SK-N-SH (cell line): Measurements from ENCODE around the gene MRPL23. TPM values are rescaled to one million over a fixed set of nuclear protein-coding genes. Genes with fewer than 3 reads are reported as not detected.

Experiments
- CTCF ChIA-PET: fragments of 300-600, 350-600 bp; formaldehyde crosslinking; extraction: SDS; loops from one replicate; lab custom pipeline; 2021; lab: Yijun Ruan, JAX
- POLR2A ChIA-PET: fragments of 350-600 bp; sonication (Branson Sonifier 250); formaldehyde crosslinking; extraction: SDS; loops from one replicate; lab custom pipeline; 2020; ENCODE audit warnings: antibody characterized with exemption, inconsistent platforms; lab: Yijun Ruan, JAX
- DNase-seq: peaks from one replicate; pipeline ENCODE4 v3.0.0; 2012
- H2AFZ ChIP-seq: fragments of 200-600 bp; sonication (generic); 2 replicates; pipeline ENCODE4 v1.8.1; 2016; ENCODE audit warnings: antibody characterized with exemption, mild to moderate bottlenecking, low read depth
- H3F3A ChIP-seq: fragments of 200-600 bp; sonication (generic); replicated peaks from 2 replicates; pipeline ENCODE3; 2016; ENCODE audit warnings: antibody characterized with exemption, mild to moderate bottlenecking; ENCODE audit not compliant: insufficient read depth
- H3K27ac ChIP-seq, 2 experiments: fragments of 200-500 bp in 1 of 2; fragments of 200-600 bp in 1 of 2; sonication (Bioruptor generic) in 1 of 2; sonication (generic), shearing (Covaris generic) in 1 of 2; 2 replicates each; pipeline versions ENCODE4 v1.5.1 to v1.6.1; 2014 to 2016; ENCODE audit warnings: low read depth in 2 of 2, inconsistent platforms in 1 of 2, low read length in 1 of 2, mild to moderate bottlenecking in 1 of 2, mixed read lengths in 1 of 2
- H3K27me3 ChIP-seq: fragments of 200-600 bp; sonication (generic), shearing (Covaris generic); 2 replicates; pipeline ENCODE4 v1.6.1; 2016; ENCODE audit warnings: mixed run types; ENCODE audit not compliant: insufficient read depth
- H3K36me3 ChIP-seq, 2 experiments: fragments of 200-500 bp in 1 of 2; fragments of 200-600 bp in 1 of 2; sonication (Bioruptor generic) in 1 of 2; sonication (generic) in 1 of 2; replicated peaks in 1 of 2; 2 replicates each; pipeline versions ENCODE3 to v1.5.1; 2014 to 2016; ENCODE audit warnings: low read length in 1 of 2, mild to moderate bottlenecking in 1 of 2; ENCODE audit not compliant: insufficient read depth in 2 of 2, control insufficient read depth in 1 of 2
- H3K4me1 ChIP-seq, 2 experiments: fragments of 200-500 bp in 1 of 2; fragments of 200-600 bp in 1 of 2; sonication (Bioruptor generic) in 1 of 2; sonication (generic), shearing (Covaris generic) in 1 of 2; 2 replicates each; pipeline versions ENCODE4 v1.5.1 to v1.6.1; 2014 to 2016; ENCODE audit warnings: low read depth in 1 of 2, low read length in 1 of 2, mixed run types in 1 of 2; ENCODE audit not compliant: insufficient read depth in 2 of 2, control insufficient read depth in 1 of 2
- H3K4me2 ChIP-seq: fragments of 200-600 bp; sonication (generic), shearing (Covaris generic); 2 replicates; pipeline ENCODE4 v1.6.1; 2017; ENCODE audit warnings: mixed run types
- H3K4me3 ChIP-seq, 2 experiments: fragments of 200-500 bp in 1 of 2; fragments of 200-600 bp in 1 of 2; sonication (Bioruptor generic) in 1 of 2; sonication (generic), shearing (Covaris generic) in 1 of 2; 2 replicates each; pipeline versions ENCODE4 v1.5.1 to v1.8.1; 2014 to 2016; ENCODE audit warnings: low read depth in 2 of 2, inconsistent platforms in 1 of 2, low read length in 1 of 2, mild to moderate bottlenecking in 1 of 2, mixed read lengths in 1 of 2, moderate library complexity in 1 of 2
- H3K79me2 ChIP-seq: fragments of 200-600 bp; sonication (generic); 2 replicates; pipeline ENCODE4 v1.8.1; 2017; ENCODE audit warnings: mild to moderate bottlenecking; ENCODE audit not compliant: insufficient read depth
- H3K9ac ChIP-seq: fragments of 200-600 bp; sonication (generic); 2 replicates; pipeline ENCODE4 v1.6.1; 2017; ENCODE audit warnings: mixed run types
- H3K9me2 ChIP-seq: fragments of 200-600 bp; sonication (generic); 2 replicates; pipeline ENCODE4 v1.6.1; 2017; ENCODE audit warnings: mixed run types
- H3K9me3 ChIP-seq: fragments of 200-600 bp; sonication (generic); 2 replicates; pipeline ENCODE4 v1.6.1; 2017; ENCODE audit warnings: mixed run types, mild to moderate bottlenecking, moderate library complexity
- H4K20me1 ChIP-seq: fragments of 200-600 bp; sonication (generic); 2 replicates; pipeline ENCODE4 v1.6.1; 2017; ENCODE audit warnings: mild to moderate bottlenecking, mixed run types; ENCODE audit not compliant: insufficient read depth
- CHD2 ChIP-seq: fragments of 150-350 bp; IDR thresholded peaks from 2 replicates; pipeline ENCODE4 v1.6.1; 2018; ENCODE audit warnings: low read length; ENCODE audit not compliant: partially characterized antibody
- CTCF ChIP-seq: fragments of 200-600 bp; sonication (generic); IDR thresholded peaks from 2 replicates; pipeline ENCODE4 v1.6.1; 2017; ENCODE audit warnings: antibody characterized with exemption, mild to moderate bottlenecking, moderate library complexity
- EZH2phosphoT487 ChIP-seq: fragments of 200-600 bp; sonication (generic); IDR thresholded peaks from 2 replicates; pipeline ENCODE4 v1.6.1; 2017; ENCODE audit warnings: low read depth, mixed run types, mild to moderate bottlenecking, antibody characterized with exemption, moderate library complexity, borderline replicate concordance
- FOSL2 ChIP-seq: IDR thresholded peaks from 2 replicates; pipeline ENCODE4 v1.4.0; 2012; ENCODE audit warnings: low read depth, mild to moderate bottlenecking, moderate library complexity, borderline replicate concordance
- GATA2 ChIP-seq: sonication (generic); formaldehyde crosslinking; IDR thresholded peaks from 2 replicates; pipeline ENCODE4 v1.5.0; 2020; ENCODE audit warnings: mild to moderate bottlenecking, missing genetic modification reagents
- MAX ChIP-seq: IDR thresholded peaks from 2 replicates; pipeline ENCODE4 v1.4.0; 2012; ENCODE audit warnings: low read depth
- NFIC ChIP-seq: IDR thresholded peaks from 2 replicates; pipeline ENCODE4 v1.4.0; 2012; ENCODE audit warnings: borderline replicate concordance
- POLR2AphosphoS5 ChIP-seq: IDR thresholded peaks from 2 replicates; pipeline ENCODE4 v1.6.1; 2012; ENCODE audit warnings: low read depth, low read length
- RXRA ChIP-seq: IDR thresholded peaks from 2 replicates; pipeline ENCODE4 v1.4.0; 2012; ENCODE audit warnings: low read depth, mild to moderate bottlenecking, borderline replicate concordance
- SIN3A ChIP-seq: IDR thresholded peaks from 2 replicates; pipeline ENCODE4 v1.6.1; 2012; ENCODE audit warnings: low read depth, mild to moderate bottlenecking, low read length, moderate library complexity, borderline replicate concordance
- SMC3 ChIP-seq: IDR thresholded peaks from 2 replicates; pipeline ENCODE4 v1.6.1; 2012; ENCODE audit warnings: low read depth, low read length, improper control_type of control experiment
- TCF12 ChIP-seq: IDR thresholded peaks from 2 replicates; pipeline ENCODE4 v1.4.0; 2012
- TEAD4 ChIP-seq: IDR thresholded peaks from 2 replicates; pipeline ENCODE4 v1.4.0; 2012; ENCODE audit warnings: mild to moderate bottlenecking, borderline replicate concordance; ENCODE audit not compliant: insufficient read depth
- USF1 ChIP-seq: IDR thresholded peaks from 2 replicates; pipeline ENCODE4 v1.4.0; 2012; ENCODE audit warnings: low read depth, borderline replicate concordance
- YY1 ChIP-seq: IDR thresholded peaks from 2 replicates; pipeline ENCODE4 v1.4.0; 2012; ENCODE audit warnings: low read depth, mild to moderate bottlenecking
- ZBTB33 ChIP-seq: IDR thresholded peaks from 2 replicates; pipeline ENCODE4 v1.4.0; 2012; ENCODE audit warnings: low read depth, borderline replicate concordance
- WGBS: methylation state at CpG from one replicate; pipeline ENCODE4 v1.1.6; 2017; ENCODE audit warnings: low lambda C conversion rate; 5-methylcytosine and 5-hydroxymethylcytosine counted together
- polyA plus RNA-seq, 3 experiments: library from polyadenylated mRNA; depleted of rRNA; stranded (reverse); fragments of >200 nt; gene quantifications; 2 replicates each; pipeline ENCODE4 v1.2.3, GENCODE V29; 2012

MRPL23 gene
- polyA plus RNA-seq, 1 of the 3 experiments (the other 2 are of a cell fraction): 264 TPM

GRCh38 chr11:2002042-2002776, 55.1 kb downstream of the MRPL23 start:
- H3K9me3 ChIP-seq: no peaks in the 10 kb centered on the region
- DNase-seq: no peak
- H3K79me2 ChIP-seq: no peaks in the 10 kb centered on the region
- TF ChIP-seq SIN3A (no peak), ZBTB33 (no peak), USF1 (no peak)
- H3K27me3 ChIP-seq: no peaks in the 10 kb centered on the region
- no CpG with 5 or more reads among the region's 42 CpGs for WGBS
- no peaks in the 10 kb centered on the region for H3F3A ChIP-seq
- H3K9me2 ChIP-seq: no peaks in the 10 kb centered on the region
- H2AFZ ChIP-seq: no peak overlapping the region
- no peak overlapping the region for H3K9ac ChIP-seq
- POLR2A ChIA-PET: interaction anchor here (1.0 kb wide), 2 partner anchors 120 to 350 kb away, joined by 3 to 5 read pairs; no protein-coding TSS in a partner anchor
- H3K4me1 ChIP-seq: no peaks in the 10 kb centered on the region
- H4K20me1 ChIP-seq: no peaks in the 10 kb centered on the region
- no peaks in the 10 kb centered on the region for H3K36me3 ChIP-seq
- no peak overlapping the region for H3K4me2 ChIP-seq
- no peak overlapping the region for H3K27ac ChIP-seq
- no peak overlapping the region for H3K4me3 ChIP-seq
- CTCF ChIA-PET: interaction anchor here (0.7 to 6.1 kb wide), 37 partner anchors 8 to 407 kb away, joined by 3 to 148 read pairs (median 5); partner anchors contain the start of genes KRTAP5-6, LSP1, SYT8 and TNNI2

GRCh38 chr11:2002807-2003206, 55.7 kb downstream of the MRPL23 start:
- Histone ChIP-seq H4K20me1 (no peaks in the 10 kb centered on the region), H3K27me3 (no peaks in the 10 kb centered on the region), H3K36me3 (no peaks in the 10 kb centered on the region), H3K4me1 (no peaks in the 10 kb centered on the region), H3K27ac (no peak overlapping the region), H3K9me2 (no peaks in the 10 kb centered on the region), H3F3A (no peaks in the 10 kb centered on the region), H3K9me3 (no peaks in the 10 kb centered on the region), H3K79me2 (no peaks in the 10 kb centered on the region), H3K4me2 (no peak overlapping the region), H3K4me3 (no peak overlapping the region), H3K9ac (no peak overlapping the region), H2AFZ (no peak overlapping the region)
- CTCF ChIA-PET: interaction anchor here (0.8 to 6.1 kb wide), 31 partner anchors 22 to 408 kb away, joined by 3 to 148 read pairs (median 5); partner anchors contain the start of genes KRTAP5-6, LSP1, SYT8 and TNNI2
- no CpG with 5 or more reads among the region's 19 CpGs for WGBS
- POLR2A ChIA-PET: interaction anchor here (1.0 kb wide), 2 partner anchors 120 to 350 kb away, joined by 3 to 5 read pairs; no protein-coding TSS in a partner anchor
- no peak for DNase-seq
- TF ChIP-seq EZH2phosphoT487 (no peak), MAX (no peak), SIN3A (no peak), USF1 (no peak), POLR2AphosphoS5 (no peak), RXRA (no peak), NFIC (no peak), YY1 (no peak), CHD2 (no peak), ZBTB33 (no peak), CTCF (no peak), SMC3 (no peak), GATA2 (CRISPR knock-in tag) (no peak), TEAD4 (no peak), FOSL2 (no peak), TCF12 (no peak)
